ENCODE results near the gene IGSF6. TPM values are rescaled to one million over a fixed set of nuclear protein-coding genes. Genes with fewer than 3 reads are reported as not detected.
"Not testable (repeated sequence)": the region's sequence is repeated elsewhere in the genome, so short reads cannot be mapped to it uniquely, and the experiment has no call there.

IGSF6 gene
- polyA plus RNA-seq, 2 of the 4 experiments (the other 2 are of a cell fraction), result not detected

GRCh38 chr16:21649826-21650406, 2.5 kb downstream of the IGSF6 start:
- ATAC-seq; POLR2A ChIA-PET; FAIRE-seq; H3K27ac ChIP-seq; DNase-seq (ENCODE audit: low read depth in 1 of 2, low spot score in 1 of 2); H3K9me3 ChIP-seq; H3K4me2 ChIP-seq; H3K4me3 ChIP-seq; H3K4me1 ChIP-seq: not testable (repeated sequence)
- CTCF ChIA-PET, result interaction anchor here (0.9 to 8.7 kb wide), 2 partner anchors 9 kb away, joined by 3 to 57 read pairs; no protein-coding TSS in a partner anchor
- 89% methylated on average over 12 of the region's 12 CpGs for WGBS (ENCODE audit: missing lambda C conversion rate)

GRCh38 chr16:21647562-21648164, 4.7 kb downstream of the IGSF6 start:
- CTCF ChIA-PET, result interaction anchor here (0.9 to 8.7 kb wide), 3 partner anchors 11 to 63 kb away, joined by 3 to 57 read pairs (median 3); no protein-coding TSS in a partner anchor
- WGBS (ENCODE audit: missing lambda C conversion rate), result 97% methylated on average over 9 of the region's 9 CpGs

GRCh38 chr16:21646721-21647561, 5.5 kb downstream of the IGSF6 start:
- Histone ChIP-seq H3K9me3 (no peaks in the 10 kb centered on the region), H3K4me1 (no peaks in the 10 kb centered on the region), H3K4me2 (no peak overlapping the region), H3K4me3 (no peak overlapping the region), H3K27ac (no peak overlapping the region)
- FAIRE-seq (no peak), DNase-seq (ENCODE audit: low read depth in 1 of 2, low spot score in 1 of 2) (no peak), ATAC-seq (no peak)
- CTCF ChIA-PET, result interaction anchor here (8.7 kb wide), 1 partner anchor 12 kb away, joined by 57 read pairs; no protein-coding TSS in a partner anchor
- POLR2A ChIA-PET, result no interaction called here
- no peak for TF ChIP-seq ATOH8 (CRISPR knock-in tag; IDR thresholded peaks at IDR 0.05; ENCODE audit: low read depth)
- no peak for TF ChIP-seq E2F6 (IDR thresholded peaks at IDR 0.05; ENCODE audit: borderline replicate concordance, low read depth)
- no peak for TF ChIP-seq RCOR1 (IDR thresholded peaks at IDR 0.05; ENCODE audit: low read depth, low read length)
- TF ChIP-seq FOXS1 (CRISPR knock-in tag; IDR thresholded peaks at IDR 0.05), result no peak
- TF ChIP-seq HES2 (IDR thresholded peaks at IDR 0.05), result no peak
- TF ChIP-seq BCL3 (IDR thresholded peaks at IDR 0.05), result no peak
- TF ChIP-seq MAZ (IDR thresholded peaks at IDR 0.05; ENCODE audit: borderline replicate concordance, low read depth, low read length), result no peak
- TF ChIP-seq HOXB13 (CRISPR knock-in tag; IDR thresholded peaks at IDR 0.05; ENCODE audit: low read depth), result no peak
- TF ChIP-seq REST (IDR thresholded peaks at IDR 0.05), result no peak
- no peak for TF ChIP-seq USF2 (IDR thresholded peaks at IDR 0.05)
- no peak for TF ChIP-seq ZFP36 (IDR thresholded peaks at IDR 0.05; ENCODE audit: borderline replicate concordance, partially characterized antibody)
- 91% methylated on average over 18 of the region's 18 CpGs for WGBS (ENCODE audit: missing lambda C conversion rate)

More at GRCh38 chr16:21647562-21648164, 4.7 kb downstream of the IGSF6 start:
- DNase-seq (ENCODE audit: low read depth in 1 of 2, low spot score in 1 of 2), result no peak
- no peak for ATAC-seq
- POLR2A ChIA-PET, result no interaction called here
- Histone ChIP-seq H3K4me3 (no peak overlapping the region), H3K9me3 (no peaks in the 10 kb centered on the region), H3K4me1 (no peaks in the 10 kb centered on the region), H3K4me2 (no peak overlapping the region), H3K27ac (no peak overlapping the region)
- FAIRE-seq, result no peak
- no peak for TF ChIP-seq ZC3H11A (IDR thresholded peaks at IDR 0.05)
- TF ChIP-seq NFE2L2 (conservative IDR thresholded peaks at IDR 0.05; ENCODE audit: low read length), result no peak
- TF ChIP-seq MAFK (IDR thresholded peaks at IDR 0.05; ENCODE audit: partially characterized antibody), result no peak
- TF ChIP-seq ELK1 (IDR thresholded peaks at IDR 0.05; ENCODE audit: low read depth, low read length), result no peak
